Heart left ventricle (tissue), 13 donors: Measurements from ENCODE around the gene CD276.

ENCODE experiments used
- CTCF ChIP-seq, 12 donors: fragments of 200-600 bp; sonication (generic) in 4 of 12; IDR thresholded peaks; one replicate each; pipeline versions ENCODE4 v1.5.0 to v1.8.0; 2018 to 2022; ENCODE audit warnings: antibody characterized with exemption in 12 of 12, mild to moderate bottlenecking in 5 of 12
- POLR2A ChIP-seq, 2 donors: fragments of 450-650 bp; IDR thresholded peaks; one replicate each; pipeline ENCODE4 v1.6.1; 2017; ENCODE audit warnings: antibody characterized with exemption in 2 of 2, mild to moderate bottlenecking in 2 of 2, moderate library complexity in 2 of 2
- donor health status: ischemic (EF 13 %, LVEDD 7.1; RV severe dilation, severe dysfunction).
- donor health status: DM: no; HTN: yes; CAD: no.
- donor health status: DM: no; HTN: no; CAD: no.
- donor health status: ischemic (EF 25% LVEDD 6.9; RV normal size, moderate dysfunction).
- donor health status: ischemic (EF 25% LVEDD 5.7; RV mildly dilated, moderate dysfunction).
- donor health status: ischemic (EF 35%, LVEDD 5.7; RV mildly dilated, moderate dysfunction).
- donor health status: nonischemic (EF 11% LVEDD 7.7; RV severe dilation, severe dysfunction).
- donor health status: DM: yes; HTN: yes; CAD: no.
- donor health status: PGD.
- donor health status: ischemic (EF 29% LVEDD 5.4; RV normal size, mild dysfunction).
- donor health status: nonischemic (EF 23%, LVEDD 6.1; RV moderate dilation, normal function).

- peak; percentile 73 to 88 (median 82) for TF ChIP-seq CTCF (IDR thresholded peaks at IDR 0.05)
- TF ChIP-seq POLR2A (IDR thresholded peaks at IDR 0.05) = no peak
Observed at GRCh38 chr15:73677146-73677607, 7.0 kb upstream of the CD276 start.
